ENCODE measurements around the gene STPG4. TPM values are rescaled to one million over a fixed set of nuclear protein-coding genes. Genes with fewer than 3 reads are reported as not detected.
A peak's percentile ranks its signal among the peaks of the same experiment; 100 is the strongest.

STPG4 gene, protein sequence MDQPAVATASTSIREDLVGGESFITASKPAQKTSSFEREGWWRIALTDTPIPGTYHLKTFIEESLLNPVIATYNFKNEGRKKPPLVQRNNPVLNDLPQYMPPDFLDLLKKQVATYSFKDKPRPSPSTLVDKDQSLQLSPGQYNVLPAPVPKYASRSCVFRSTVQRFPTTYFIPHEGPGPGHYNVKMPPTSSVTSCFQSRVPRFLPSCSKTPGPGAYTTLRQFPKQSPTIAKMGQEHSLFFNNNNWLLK
- polyA plus RNA-seq (2013, experiment 1 of 2) = not detected
- not detected for polyA plus RNA-seq (2013, experiment 2 of 2)

- Histone ChIP-seq H3K36me3 (ENCODE audit: control insufficient read depth, insufficient read depth, low read length) (peaks cover 66% of the 10 kb centered on the region), H3K4me1 (ENCODE audit: control insufficient read depth, insufficient read depth, low read length, poor library complexity, severe bottlenecking) (no peaks in the 10 kb centered on the region), H3K4me3 (ENCODE audit: extremely low read depth, insufficient read depth, low read length, poor library complexity, severe bottlenecking) (no peak within 1 kb of the TSS), H3K27ac (ENCODE audit: low read depth, low read length, severe bottlenecking) (peak within 1 kb of the TSS; percentile 30), H3K9me3 (ENCODE audit: control insufficient read depth, low read length) (no peaks in the 10 kb centered on the region)
- WGBS, 2 experiments (ENCODE audit: insufficient coverage in 2 of 2) = 94 to 95% methylated on average over 13 to 20 of the region's 30 CpGs
These were observed at the start of gene STPG4 for GRCh38 chr2:47155091-47155876. TSS of gene STPG4 (minus strand) at chr2:47155308. CDS start at chr2:47155251, 57 bp downstream.

- Histone ChIP-seq H3K9me3 (ENCODE audit: control insufficient read depth, low read length) (no peaks in the 10 kb centered on the region), H3K36me3 (ENCODE audit: control insufficient read depth, insufficient read depth, low read length) (no peaks in the 10 kb centered on the region), H3K4me3 (ENCODE audit: extremely low read depth, insufficient read depth, low read length, poor library complexity, severe bottlenecking) (no peak overlapping the region), H3K4me1 (ENCODE audit: control insufficient read depth, insufficient read depth, low read length, poor library complexity, severe bottlenecking) (peaks cover 14% of the 10 kb centered on the region), H3K27ac (ENCODE audit: low read depth, low read length, severe bottlenecking) (no peak overlapping the region)
- WGBS, 2 experiments (ENCODE audit: insufficient coverage in 2 of 2) = 80 to 100% methylated on average over 1 of the region's 3 CpGs
These were observed 49.6 kb upstream of the STPG4 start for GRCh38 chr2:47204691-47205090.

- Histone ChIP-seq H3K36me3 (ENCODE audit: control insufficient read depth, insufficient read depth, low read length) (no peaks in the 10 kb centered on the region), H3K4me1 (ENCODE audit: control insufficient read depth, insufficient read depth, low read length, poor library complexity, severe bottlenecking) (peaks cover 21% of the 10 kb centered on the region), H3K27ac (ENCODE audit: low read depth, low read length, severe bottlenecking) (no peak overlapping the region), H3K9me3 (ENCODE audit: control insufficient read depth, low read length) (no peaks in the 10 kb centered on the region), H3K4me3 (ENCODE audit: extremely low read depth, insufficient read depth, low read length, poor library complexity, severe bottlenecking) (no peak overlapping the region)
- 83 to 96% methylated on average over 4 of the region's 4 CpGs for WGBS, 2 experiments (ENCODE audit: insufficient coverage in 2 of 2)
These were observed 48.9 kb upstream of the STPG4 start for GRCh38 chr2:47203995-47204394.

GRCh38 chr2:47201224-47201623 lies 46.1 kb upstream of the STPG4 start:
- Histone ChIP-seq H3K36me3 (ENCODE audit: control insufficient read depth, insufficient read depth, low read length) (no peaks in the 10 kb centered on the region), H3K9me3 (ENCODE audit: control insufficient read depth, low read length) (no peaks in the 10 kb centered on the region), H3K4me1 (ENCODE audit: control insufficient read depth, insufficient read depth, low read length, poor library complexity, severe bottlenecking) (peaks cover 25% of the 10 kb centered on the region), H3K4me3 (ENCODE audit: extremely low read depth, insufficient read depth, low read length, poor library complexity, severe bottlenecking) (no peak overlapping the region), H3K27ac (ENCODE audit: low read depth, low read length, severe bottlenecking) (no peak overlapping the region)
- WGBS, 2 experiments (ENCODE audit: insufficient coverage in 2 of 2) = 88 to 90% methylated on average over 1 to 2 of the region's 2 CpGs

GRCh38 chr2:47198985-47199451 lies 43.9 kb upstream of the STPG4 start:
- Histone ChIP-seq H3K9me3 (ENCODE audit: control insufficient read depth, low read length) (no peaks in the 10 kb centered on the region), H3K36me3 (ENCODE audit: control insufficient read depth, insufficient read depth, low read length) (no peaks in the 10 kb centered on the region), H3K4me3 (ENCODE audit: extremely low read depth, insufficient read depth, low read length, poor library complexity, severe bottlenecking) (no peak overlapping the region), H3K27ac (ENCODE audit: low read depth, low read length, severe bottlenecking) (peak overlapping the region; percentile 30), H3K4me1 (ENCODE audit: control insufficient read depth, insufficient read depth, low read length, poor library complexity, severe bottlenecking) (peaks cover 23% of the 10 kb centered on the region)
- WGBS, 2 experiments (ENCODE audit: insufficient coverage in 2 of 2) = 60 to 88% methylated on average over 1 to 2 of the region's 3 CpGs

- peaks cover 46% of the 10 kb centered on the region for H3K4me1 ChIP-seq (ENCODE audit: control insufficient read depth, insufficient read depth, low read length, poor library complexity, severe bottlenecking)
- 83 to 100% methylated on average over 1 of the region's 1 CpG for WGBS, 2 experiments (ENCODE audit: insufficient coverage in 2 of 2)
These were observed 41.4 kb upstream of the STPG4 start for GRCh38 chr2:47196499-47196898.

GRCh38 chr2:47196046-47196445 lies 40.9 kb upstream of the STPG4 start:
- WGBS, 2 experiments (ENCODE audit: insufficient coverage in 2 of 2) = 100% methylated on average over 1 of the region's 2 CpGs; no CpG with 5 or more reads in 1 of the 2 experiments
- H3K4me3 ChIP-seq (ENCODE audit: extremely low read depth, insufficient read depth, low read length, poor library complexity, severe bottlenecking) = no peak overlapping the region
- H3K36me3 ChIP-seq (ENCODE audit: control insufficient read depth, insufficient read depth, low read length) = no peaks in the 10 kb centered on the region
- no peak overlapping the region for H3K27ac ChIP-seq (ENCODE audit: low read depth, low read length, severe bottlenecking)
- H3K4me1 ChIP-seq (ENCODE audit: control insufficient read depth, insufficient read depth, low read length, poor library complexity, severe bottlenecking) = peaks cover 47% of the 10 kb centered on the region
- no peaks in the 10 kb centered on the region for H3K9me3 ChIP-seq (ENCODE audit: control insufficient read depth, low read length)

More at GRCh38 chr2:47196499-47196898, 41.4 kb upstream of the STPG4 start:
- Histone ChIP-seq H3K36me3 (ENCODE audit: control insufficient read depth, insufficient read depth, low read length) (no peaks in the 10 kb centered on the region), H3K9me3 (ENCODE audit: control insufficient read depth, low read length) (no peaks in the 10 kb centered on the region), H3K27ac (ENCODE audit: low read depth, low read length, severe bottlenecking) (no peak overlapping the region), H3K4me3 (ENCODE audit: extremely low read depth, insufficient read depth, low read length, poor library complexity, severe bottlenecking) (no peak overlapping the region)

DNA sequence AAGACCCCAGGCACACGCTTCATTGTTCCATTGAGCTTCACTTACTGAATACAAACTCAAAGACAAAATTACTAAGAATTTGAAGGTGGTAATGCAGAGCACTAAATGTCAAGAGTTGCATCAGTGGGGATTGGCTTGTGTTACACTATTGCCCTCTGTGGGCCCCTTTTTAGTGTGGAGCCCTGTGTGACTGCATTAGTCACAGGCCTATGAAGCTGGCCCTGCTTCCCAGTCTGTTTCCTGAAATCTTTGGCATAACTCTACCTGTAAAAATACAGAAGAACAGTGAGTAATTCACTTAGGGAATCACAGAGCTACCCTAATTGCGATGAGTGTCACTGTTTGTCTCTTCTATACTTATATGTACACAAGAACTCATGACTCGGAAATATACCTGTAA lies 40.0 kb upstream of the STPG4 start:
- H3K9me3 ChIP-seq (ENCODE audit: control insufficient read depth, low read length) = no peaks in the 10 kb centered on the region
- H3K36me3 ChIP-seq (ENCODE audit: control insufficient read depth, insufficient read depth, low read length) = no peaks in the 10 kb centered on the region
- H3K4me3 ChIP-seq (ENCODE audit: extremely low read depth, insufficient read depth, low read length, poor library complexity, severe bottlenecking) = no peak overlapping the region
- H3K27ac ChIP-seq (ENCODE audit: low read depth, low read length, severe bottlenecking) = no peak overlapping the region
- whole genome bisulfite sequencing, 2 experiments (ENCODE audit: insufficient coverage in 2 of 2) = 100% methylated on average over 1 of the region's 3 CpGs; no CpG with 5 or more reads in 1 of the 2 experiments
- H3K4me1 ChIP-seq (ENCODE audit: control insufficient read depth, insufficient read depth, low read length, poor library complexity, severe bottlenecking) = peaks cover 53% of the 10 kb centered on the region

GRCh38 chr2:47194410-47194809 lies 39.3 kb upstream of the STPG4 start:
- no peak overlapping the region for H3K4me3 ChIP-seq (ENCODE audit: extremely low read depth, insufficient read depth, low read length, poor library complexity, severe bottlenecking)
- no peaks in the 10 kb centered on the region for H3K36me3 ChIP-seq (ENCODE audit: control insufficient read depth, insufficient read depth, low read length)
- peaks cover 52% of the 10 kb centered on the region for H3K4me1 ChIP-seq (ENCODE audit: control insufficient read depth, insufficient read depth, low read length, poor library complexity, severe bottlenecking)
- no peaks in the 10 kb centered on the region for H3K9me3 ChIP-seq (ENCODE audit: control insufficient read depth, low read length)
- H3K27ac ChIP-seq (ENCODE audit: low read depth, low read length, severe bottlenecking) = no peak overlapping the region

- Histone ChIP-seq H3K9me3 (ENCODE audit: control insufficient read depth, low read length) (no peaks in the 10 kb centered on the region), H3K27ac (ENCODE audit: low read depth, low read length, severe bottlenecking) (peak overlapping the region; percentile 30), H3K4me1 (ENCODE audit: control insufficient read depth, insufficient read depth, low read length, poor library complexity, severe bottlenecking) (peaks cover 45% of the 10 kb centered on the region), H3K4me3 (ENCODE audit: extremely low read depth, insufficient read depth, low read length, poor library complexity, severe bottlenecking) (no peak overlapping the region), H3K36me3 (ENCODE audit: control insufficient read depth, insufficient read depth, low read length) (no peaks in the 10 kb centered on the region)
- 54 to 57% methylated on average over 5 of the region's 6 CpGs for WGBS, 2 experiments (ENCODE audit: insufficient coverage in 2 of 2)
These were observed 38.5 kb upstream of the STPG4 start for GRCh38 chr2:47193607-47194006.

Data from mesodermal cell (in vitro differentiated cells).